K562 (cell line): Measurements from ENCODE around the gene ATG12. TPM values are rescaled to one million over a fixed set of nuclear protein-coding genes. Genes with fewer than 3 reads are reported as not detected.

Experiments
- ATAC-seq: fragments of 200-7000 bp; cut with Tn5 transposase; 3 replicates; pipeline ENCODE4 v1.9.1; 2020; ENCODE audit warnings: moderate library complexity
- BruUV-seq: library from RNA; stranded (reverse); fragments of 400-500 nt; replicated peaks from 2 replicates; lab custom pipeline; 2021; lab: Mats Ljungman, UMichigan
- CTCF ChIA-PET: fragments of 300-600 bp; formaldehyde crosslinking; extraction: SDS; loops from one replicate; lab custom pipeline; 2021; ENCODE audit warnings: low intra/inter-chr PET ratio; lab: Yijun Ruan, JAX
- POLR2A ChIA-PET: fragments of 300-600, 350-650 bp; sonication (Branson Sonifier 250); formaldehyde crosslinking; extraction: SDS; loops from one replicate; lab custom pipeline; 2021; ENCODE audit warnings: antibody characterized with exemption, inconsistent platforms; lab: Yijun Ruan, JAX
- DNase-seq, 4 experiments: peaks; one replicate each; pipeline versions ENCODE4 v3.0.0 to v3.0.0-alpha.2; 2011 to 2018; ENCODE audit warnings: low spot score in 3 of 4, mixed read lengths in 3 of 4; ENCODE audit errors: extremely low read depth in 1 of 4
- FAIRE-seq: peaks from 2 replicates; lab custom pipeline; 2011; peaks lifted over from hg19 to GRCh38; lab: Jason Lieb, UNC
- H2AFZ ChIP-seq: 2 replicates; pipeline ENCODE4 v1.6.0; 2011; ENCODE audit warnings: low read depth, low read length, control low read depth, inconsistent platforms
- H3K27ac ChIP-seq: fragments of 200-600 bp; 3 replicates; pipeline ENCODE4 v1.8.0; 2011; ENCODE audit warnings: low read depth, mild to moderate bottlenecking, control low read depth, inconsistent platforms, low read length, moderate library complexity, mixed read lengths; ENCODE audit errors: extremely low read depth
- H3K27me3 ChIP-seq, 2 experiments: fragments of 300-600 bp in 1 of 2; 2 replicates in 1 of 2; 3 replicates in 1 of 2; pipeline versions ENCODE4 v1.6.0 to v1.8.0; 2011; ENCODE audit warnings: inconsistent platforms in 2 of 2, low read length in 2 of 2, mild to moderate bottlenecking in 1 of 2, mixed read lengths in 1 of 2, moderate library complexity in 1 of 2; ENCODE audit not compliant: control insufficient read depth in 2 of 2, insufficient read depth in 2 of 2
- H3K36me3 ChIP-seq: fragments of 300-600 bp; 3 replicates; pipeline ENCODE4 v1.8.0; 2011; ENCODE audit warnings: mild to moderate bottlenecking, low read length, inconsistent platforms; ENCODE audit not compliant: control insufficient read depth, insufficient read depth
- H3K4me1 ChIP-seq, 2 experiments: fragments of 200-600 bp in 1 of 2; replicated peaks in 1 of 2; 2 replicates in 1 of 2; 3 replicates in 1 of 2; pipeline versions ENCODE4 v1.5.1 to v1.8.0; 2011; ENCODE audit warnings: inconsistent platforms in 2 of 2, low read length in 2 of 2, mild to moderate bottlenecking in 1 of 2, mixed read lengths in 1 of 2, moderate library complexity in 1 of 2; ENCODE audit not compliant: control insufficient read depth in 2 of 2, insufficient read depth in 2 of 2
- H3K4me2 ChIP-seq: 2 replicates; pipeline ENCODE4 v1.6.1; 2011; ENCODE audit warnings: low read length, control low read depth, inconsistent platforms, mixed read lengths; ENCODE audit not compliant: insufficient read depth
- H3K4me3 ChIP-seq: fragments of 200-600 bp; sonication (generic), shearing (Covaris generic); 2 replicates; pipeline ENCODE4 v1.5.1; 2016; ENCODE audit warnings: control low read depth, inconsistent platforms
- H3K79me2 ChIP-seq: fragments of 200-600 bp; 3 replicates; pipeline ENCODE4 v1.8.0; 2011; ENCODE audit warnings: low read length, inconsistent platforms; ENCODE audit not compliant: control insufficient read depth, insufficient read depth
- H3K9ac ChIP-seq, 2 experiments: 2 replicates each; pipeline versions ENCODE4 v1.6.0 to v1.6.1; 2011; ENCODE audit warnings: low read depth in 2 of 2, low read length in 2 of 2, control low read depth in 1 of 2, inconsistent platforms in 1 of 2, mild to moderate bottlenecking in 1 of 2, mixed read lengths in 1 of 2; ENCODE audit not compliant: insufficient read depth in 1 of 2
- H3K9me1 ChIP-seq: one replicate; pipeline ENCODE4 v1.6.0; 2011; ENCODE audit warnings: inconsistent platforms, mild to moderate bottlenecking, low read length, moderate library complexity; ENCODE audit not compliant: control insufficient read depth, insufficient read depth
- H3K9me3 ChIP-seq: replicated peaks from 2 replicates; pipeline ENCODE4 v1.5.1; 2011; ENCODE audit warnings: low read depth, low read length, inconsistent platforms; ENCODE audit not compliant: control insufficient read depth, insufficient read depth
- H4K20me1 ChIP-seq: replicated peaks from 2 replicates; pipeline ENCODE4 v1.6.1; 2011; ENCODE audit warnings: low read length, inconsistent platforms, mixed read lengths; ENCODE audit not compliant: control insufficient read depth, insufficient read depth
- FOXJ2 ChIP-seq: fragments of 200-800 bp; sonication (Bioruptor generic); IDR thresholded peaks from 2 replicates; pipeline ENCODE4 v1.6.1; 2016; ENCODE audit warnings: missing genetic modification characterization, missing compliant biosample characterization
- KAT2B ChIP-seq: IDR thresholded peaks from one replicate; pipeline ENCODE4 v1.6.1; 2012; ENCODE audit warnings: low read depth, mild to moderate bottlenecking, control low read depth, inconsistent platforms, low read length, moderate library complexity
- KDM5B ChIP-seq: fragments of 200-600 bp; sonication (generic); IDR thresholded peaks from 2 replicates; pipeline ENCODE4 v1.6.1; 2012; ENCODE audit warnings: low read depth, mild to moderate bottlenecking, moderate library complexity, low read length, control low read depth, inconsistent platforms; ENCODE audit not compliant: insufficient replicate concordance
- MEIS2 ChIP-seq: fragments of 450-650 bp; IDR thresholded peaks from 2 replicates; pipeline ENCODE4 v1.6.1; 2014; ENCODE audit warnings: mild to moderate bottlenecking; ENCODE audit not compliant: partially characterized antibody
- NFIC ChIP-seq: fragments of 450-650 bp; IDR thresholded peaks from 2 replicates; pipeline ENCODE4 v1.6.1; 2017; ENCODE audit warnings: mild to moderate bottlenecking, inconsistent platforms
- NFIX ChIP-seq: fragments of 250-450 bp; sonication (Bioruptor Pico); IDR thresholded peaks from 2 replicates; pipeline ENCODE4 v1.4.0; 2020; ENCODE audit warnings: low read depth, mild to moderate bottlenecking, moderate library complexity
- ZNF146 ChIP-seq: IDR thresholded peaks from one replicate; pipeline ENCODE4 v1.6.1; 2018; ENCODE audit warnings: missing compliant biosample characterization; ENCODE audit not compliant: unreplicated experiment
- WGBS: fragments of 100-300 bp; shearing (Covaris generic); methylation state at CpG from one replicate; pipeline ENCODE4 v1.1.6; 2016; ENCODE audit warnings: low coverage, mixed read lengths; ENCODE audit not compliant: insufficient coverage; ENCODE audit errors: missing lambda C conversion rate; 5-methylcytosine and 5-hydroxymethylcytosine counted together
- in situ Hi-C: fragments of 300-500 bp; cut with MboI; formaldehyde crosslinking; loops from 4 replicates; pipeline ENCODE4 v1.15.0; 2018; ENCODE audit warnings: inconsistent platforms, mixed read lengths
- intact Hi-C: fragments of 100-400 bp; cut with micrococcal nuclease; formaldehyde crosslinking; loops from 2 replicates; pipeline ENCODE4 v1.14.2; 2022
- polyA plus RNA-seq, 8 experiments: library from polyadenylated mRNA; depleted of rRNA in 4 of 8; stranded (reverse) in 5 of 8; unstranded in 3 of 8; fragments of >200 nt; fragmentation: Nextera tagmentation in 2 of 8; fragmentation: Illumina TruSeq in 1 of 8; extraction: Ambion mirVana in 2 of 8; extraction: Trizol in 1 of 8; gene quantifications; 2 replicates each; pipeline versions ENCODE4 v1.2.1 to v1.2.3, GENCODE V29; 2011 to 2014; ENCODE audit warnings: inconsistent platforms in 1 of 8, missing spikeins in 1 of 8
- total RNA-seq, 7 experiments: library from RNA; depleted of rRNA in 6 of 7; stranded (reverse); fragments of >200 nt in 6 of 7; fragmentation: Illumina TruSeq in 2 of 7; extraction: Trizol in 2 of 7; gene quantifications; 2 replicates each; pipeline versions ENCODE4 v1.2.1 to v1.2.3, GENCODE V29; 2011 to 2021; ENCODE audit warnings: low replicate concordance in 1 of 7
- TF ChIP-seq, protein P1 (sequence below), 2 experiments: IDR thresholded peaks in 1 of 2; conservative IDR thresholded peaks in 1 of 2; 2 replicates each; pipeline ENCODE4 v1.6.1; 2016; ENCODE audit warnings: low read depth in 2 of 2, mild to moderate bottlenecking in 1 of 2, missing compliant biosample characterization in 1 of 2, missing genetic modification characterization in 1 of 2, moderate library complexity in 1 of 2
- TF ChIP-seq, protein P2 (sequence below): fragments of 450-650 bp; formaldehyde crosslinking; conservative IDR thresholded peaks from 2 replicates; pipeline ENCODE4 v1.4.0; 2022; ENCODE audit warnings: mild to moderate bottlenecking, missing genetic modification characterization

Gene ATG12
- total and polyA plus RNA-seq, 9 of the 15 experiments (the other 6 are each of a cell fraction or from before 2014, with no cell fraction given) = 21.6 to 132 (median 61.3) TPM

DNA sequence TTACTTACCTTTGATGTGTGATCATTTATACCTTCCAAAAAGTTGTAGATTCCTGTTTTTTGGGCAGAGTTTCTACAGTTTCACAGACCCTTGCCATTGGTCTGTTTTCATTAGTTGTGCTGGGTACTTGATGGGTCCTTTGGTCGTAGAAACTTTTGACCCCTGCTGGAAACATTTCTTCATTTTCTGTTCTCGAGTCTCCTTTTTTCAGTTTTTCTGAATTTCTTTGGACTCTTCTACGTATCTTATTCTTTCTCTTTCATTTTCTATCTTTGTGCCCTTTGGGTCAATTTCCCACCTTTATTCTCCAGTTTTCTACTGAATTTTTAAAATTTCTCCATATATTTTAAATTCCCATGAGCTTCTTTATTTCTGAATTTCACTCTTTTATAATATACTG lies 17.0 kb upstream of the ATG12 start (continued):
- TF ChIP-seq, protein P1, sequence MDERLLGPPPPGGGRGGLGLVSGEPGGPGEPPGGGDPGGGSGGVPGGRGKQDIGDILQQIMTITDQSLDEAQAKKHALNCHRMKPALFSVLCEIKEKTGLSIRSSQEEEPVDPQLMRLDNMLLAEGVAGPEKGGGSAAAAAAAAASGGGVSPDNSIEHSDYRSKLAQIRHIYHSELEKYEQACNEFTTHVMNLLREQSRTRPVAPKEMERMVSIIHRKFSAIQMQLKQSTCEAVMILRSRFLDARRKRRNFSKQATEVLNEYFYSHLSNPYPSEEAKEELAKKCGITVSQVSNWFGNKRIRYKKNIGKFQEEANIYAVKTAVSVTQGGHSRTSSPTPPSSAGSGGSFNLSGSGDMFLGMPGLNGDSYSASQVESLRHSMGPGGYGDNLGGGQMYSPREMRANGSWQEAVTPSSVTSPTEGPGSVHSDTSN (CRISPR knock-in tag; IDR thresholded peaks at IDR 0.05; ENCODE audit: low read depth) = no peak
- TF ChIP-seq, protein P1 (tag; conservative IDR thresholded peaks at IDR 0.05; ENCODE audit: low read depth) = no peak
- no peak for TF ChIP-seq KAT2B
- no peak for TF ChIP-seq KDM5B
- TF ChIP-seq FOXJ2 (tag) = no peak
- TF ChIP-seq ZNF146 (CRISPR knock-in tag) = no peak
- TF ChIP-seq, all 486 proteins: peak for 0

DNA sequence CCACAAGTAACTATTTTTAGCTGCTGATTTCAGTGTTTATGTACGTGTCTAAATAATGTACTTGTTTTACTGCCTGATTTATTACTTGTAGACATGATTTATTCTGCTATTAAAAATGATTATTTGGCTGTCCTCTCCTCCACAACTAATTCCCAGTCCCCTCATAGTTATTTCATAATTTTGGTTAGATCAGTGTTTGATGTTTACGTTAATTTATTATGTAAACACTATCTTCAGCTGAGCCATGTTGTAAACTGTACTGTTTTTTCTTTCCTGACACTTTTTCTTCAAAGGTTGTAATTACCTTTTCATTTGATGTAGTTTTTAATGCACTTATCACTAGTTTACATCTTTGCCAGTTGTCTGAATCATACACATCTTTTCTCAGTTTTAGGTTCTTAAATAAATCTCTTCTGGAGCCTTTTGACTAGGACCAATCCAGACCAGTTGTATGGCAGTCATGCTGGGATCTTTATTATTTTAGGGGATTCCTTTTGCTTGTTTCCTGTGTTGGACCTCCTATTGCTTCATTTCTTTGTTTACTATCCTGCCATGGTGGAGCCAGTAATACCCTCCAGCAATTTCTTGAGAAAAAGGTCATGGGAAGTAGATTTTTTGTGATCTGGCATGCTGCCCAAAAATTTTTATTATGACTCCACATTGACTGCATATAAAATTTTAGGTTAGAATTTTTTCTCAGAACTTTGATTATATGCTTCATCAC lies 16.4 kb upstream of the ATG12 start:
- H4K20me1 ChIP-seq = no peaks in the 10 kb centered on the region
- H3K27ac ChIP-seq = no peak overlapping the region
- no peaks in the 10 kb centered on the region for H3K4me1 ChIP-seq
- no peak for DNase-seq
- BruUV-seq = no TSS peak
- 0 out of 2 replicates have a peak, but pooled peaks cover 2% of the 10 kb centered on the region for H3K9me3 ChIP-seq
- no peak overlapping the region for H2AFZ ChIP-seq
- H3K79me2 ChIP-seq = peaks cover 40% of the 10 kb centered on the region
- H3K36me3 ChIP-seq = no peaks in the 10 kb centered on the region
- TF ChIP-seq, protein P1 (CRISPR knock-in tag; IDR thresholded peaks at IDR 0.05; ENCODE audit: low read depth) = no peak
- TF ChIP-seq, protein P1 (tag; conservative IDR thresholded peaks at IDR 0.05; ENCODE audit: low read depth) = 0 out of 2 replicates have a peak, but pooled peaks have one; percentile 26
- TF ChIP-seq NFIX (CRISPR knock-in tag) = peak; percentile 52
- peak; percentile 77 for TF ChIP-seq NFIC
- TF ChIP-seq, protein P2, sequence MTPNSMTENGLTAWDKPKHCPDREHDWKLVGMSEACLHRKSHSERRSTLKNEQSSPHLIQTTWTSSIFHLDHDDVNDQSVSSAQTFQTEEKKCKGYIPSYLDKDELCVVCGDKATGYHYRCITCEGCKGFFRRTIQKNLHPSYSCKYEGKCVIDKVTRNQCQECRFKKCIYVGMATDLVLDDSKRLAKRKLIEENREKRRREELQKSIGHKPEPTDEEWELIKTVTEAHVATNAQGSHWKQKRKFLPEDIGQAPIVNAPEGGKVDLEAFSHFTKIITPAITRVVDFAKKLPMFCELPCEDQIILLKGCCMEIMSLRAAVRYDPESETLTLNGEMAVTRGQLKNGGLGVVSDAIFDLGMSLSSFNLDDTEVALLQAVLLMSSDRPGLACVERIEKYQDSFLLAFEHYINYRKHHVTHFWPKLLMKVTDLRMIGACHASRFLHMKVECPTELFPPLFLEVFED (CRISPR knock-in tag) = no peak
- TF ChIP-seq MEIS2 = peak; percentile 5
- WGBS = 63% methylated on average over 2 of the region's 2 CpGs
- ChIA-PET CTCF (no interaction called here), POLR2A (interaction anchor here (1.0 to 1.3 kb wide), 2 partner anchors 11 to 12 kb away, joined by 3 to 4 read pairs; no protein-coding TSS in a partner anchor)
- H3K4me2 ChIP-seq = no peak overlapping the region
- in situ Hi-C loops (no loop called here), intact Hi-C loops (no loop called here)
- H3K27me3 ChIP-seq = no peaks in the 10 kb centered on the region
- H3K9ac ChIP-seq = no peak overlapping the region
- no peaks in the 10 kb centered on the region for H3K9me1 ChIP-seq
- FAIRE-seq = no peak
- no peak for ATAC-seq
- no peak overlapping the region for H3K4me3 ChIP-seq
